GM19043 (cell line): ENCODE results near the gene SOX18.

Source experiments
- ATAC-seq: cut with Tn5 transposase; IDR thresholded peaks from one replicate; pipeline ENCODE4 v1.9.1; 2021; ENCODE audit warnings: low read depth; ENCODE audit not compliant: unreplicated experiment

The SOX18 gene

GRCh38 chr20:64039293-64040160, 9.9 kb downstream of the SOX18 start:
- no peak for ATAC-seq

GRCh38 chr20:64038565-64039292, 10.7 kb downstream of the SOX18 start:
- peak; percentile 41 for ATAC-seq

GRCh38 chr20:64038224-64038564, 11.2 kb downstream of the SOX18 start:
- no peak for ATAC-seq

- no peak for ATAC-seq
These were observed 11.8 kb downstream of the SOX18 start for GRCh38 chr20:64037498-64038213.

- ATAC-seq, result no peak
These were observed 12.3 kb downstream of the SOX18 start for GRCh38 chr20:64037199-64037497.

- ATAC-seq, result no peak
These were observed 12.9 kb downstream of the SOX18 start for GRCh38 chr20:64036346-64037198.

GRCh38 chr20:64035933-64036345, 13.5 kb downstream of the SOX18 start, which contains the start of gene C20orf204:
TSS of gene C20orf204 (plus strand) at chr20:64036182. CDS start at chr20:64036324, 142 bp downstream.
- no peak for ATAC-seq

- ATAC-seq, result no peak
These were observed 14.1 kb downstream of the SOX18 start for GRCh38 chr20:64035066-64035932.

- no peak for ATAC-seq
These were observed 15.4 kb downstream of the SOX18 start for GRCh38 chr20:64033981-64034493.

- no peak for ATAC-seq
These were observed 16.5 kb downstream of the SOX18 start for GRCh38 chr20:64032706-64033624.

GRCh38 chr20:64031822-64032314, 17.6 kb downstream of the SOX18 start:
- no peak for ATAC-seq

GRCh38 chr20:64030371-64031134, 18.9 kb downstream of the SOX18 start:
- no peak for ATAC-seq

GRCh38 chr20:64029293-64030117, 19.9 kb downstream of the SOX18 start:
- no peak for ATAC-seq

GRCh38 chr20:64027981-64028685, 21.3 kb downstream of the SOX18 start:
- ATAC-seq, result no peak

- no peak for ATAC-seq
These were observed 23.5 kb downstream of the SOX18 start for GRCh38 chr20:64025826-64026412.
